GM19238 (cell line): Measurements from ENCODE around the gene AARS1.
"Not testable (repeated sequence)": the region's sequence is repeated elsewhere in the genome, so short reads cannot be mapped to it uniquely, and the experiment has no call there.

Source experiments
- DNase-seq: peaks from one replicate; pipeline ENCODE4 v3.0.0; 2011; ENCODE audit warnings: low spot score; ENCODE audit not compliant: insufficient read length

Gene AARS1

DNA sequence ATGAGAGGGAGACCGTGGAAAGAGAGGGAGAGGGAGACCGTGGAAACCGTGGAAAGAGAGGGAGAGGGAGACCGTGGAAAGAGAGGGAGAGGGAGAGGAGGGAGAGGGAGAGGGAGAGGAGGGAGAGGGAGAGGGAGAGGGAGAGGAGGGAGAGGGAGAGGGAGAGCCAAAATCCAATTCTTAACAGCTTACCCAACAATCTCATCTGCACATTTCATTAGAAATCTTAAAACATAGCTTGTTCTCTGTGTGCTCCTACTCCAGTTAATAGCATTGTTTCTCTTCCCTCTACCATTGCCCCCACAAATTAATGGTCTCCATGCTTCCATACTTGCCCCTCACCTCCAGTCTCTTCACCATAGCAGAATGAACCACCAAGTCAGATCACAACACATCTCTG is 63.9 kb downstream of the AARS1 start:
- not testable (repeated sequence) for DNase-seq

- not testable (repeated sequence) for DNase-seq
Observed at GRCh38 chr16:70224645-70225044, 64.7 kb downstream of the AARS1 start.

DNA sequence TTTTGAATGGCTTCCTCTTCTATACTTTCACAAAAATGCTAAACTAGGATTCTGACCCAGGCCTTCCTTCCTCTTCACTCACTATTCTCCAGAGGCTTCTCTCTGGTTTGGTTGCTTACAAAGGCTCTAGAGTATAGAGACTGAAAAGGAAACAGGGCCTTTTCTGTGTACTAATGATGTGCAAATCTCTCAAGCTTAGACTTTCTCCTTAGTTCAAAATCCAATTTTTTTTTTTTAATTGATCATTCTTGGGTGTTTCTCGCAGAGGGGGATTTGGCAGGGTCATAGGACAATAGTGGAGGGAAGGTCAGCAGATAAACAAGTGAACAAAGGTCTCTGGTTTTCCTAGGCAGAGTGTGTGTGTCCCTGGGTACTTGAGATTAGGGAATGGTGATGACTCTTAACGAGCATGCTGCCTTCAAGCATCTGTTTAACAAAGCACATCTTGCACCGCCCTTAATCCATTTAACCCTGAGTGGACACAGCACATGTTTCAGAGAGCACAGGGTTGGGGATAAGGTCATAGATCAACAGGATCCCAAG is 65.3 kb downstream of the AARS1 start:
- DNase-seq: not testable (repeated sequence)

DNA sequence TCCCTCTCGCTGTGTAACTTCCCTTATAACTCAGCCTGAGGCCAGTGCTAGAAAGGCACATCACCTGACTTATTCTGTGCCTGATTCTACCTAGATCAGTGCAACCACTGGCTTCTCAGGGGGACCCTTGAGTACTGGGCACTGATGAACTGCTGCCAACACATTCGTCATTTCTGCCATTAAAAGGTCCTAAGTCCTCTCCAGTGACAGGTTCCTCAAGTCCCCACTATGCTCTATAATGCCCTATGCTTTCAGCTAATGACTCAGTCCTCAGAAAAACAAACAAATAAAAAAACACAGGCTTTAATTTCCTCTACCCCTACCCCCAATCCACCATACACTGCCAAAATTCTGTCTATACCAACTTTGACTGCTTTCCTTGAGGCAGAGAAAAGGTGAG is 66.1 kb downstream of the AARS1 start:
- not testable (repeated sequence) for DNase-seq

- DNase-seq: not testable (repeated sequence)
Observed at GRCh38 chr16:70222574-70222973, 66.7 kb downstream of the AARS1 start.

GRCh38 chr16:70218586-70218985 is 70.7 kb downstream of the AARS1 start:
- not testable (repeated sequence) for DNase-seq

DNA sequence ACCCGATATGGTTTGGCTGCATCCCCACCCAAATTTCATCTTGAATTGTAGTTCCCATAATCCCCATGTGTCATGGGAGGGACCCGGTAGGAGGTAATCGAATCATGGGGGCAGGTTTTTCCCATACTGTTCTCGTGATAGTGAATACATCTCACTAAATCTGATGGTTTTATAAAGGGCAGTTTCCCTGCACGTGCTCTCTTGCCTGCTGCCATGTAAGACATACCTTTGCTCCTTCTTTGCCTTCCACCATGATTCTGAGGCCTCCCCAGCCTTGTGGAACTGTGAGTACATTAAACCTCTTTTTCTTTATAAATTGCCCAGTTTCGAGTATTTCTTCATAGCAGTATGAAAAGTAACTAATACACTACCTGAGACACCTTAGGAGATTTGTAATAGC is 82.9 kb downstream of the AARS1 start:
- DNase-seq: not testable (repeated sequence)

- DNase-seq: not testable (repeated sequence)
Observed at GRCh38 chr16:70204668-70205405, 84.5 kb downstream of the AARS1 start.

- not testable (repeated sequence) for DNase-seq
Observed at GRCh38 chr16:70204010-70204409, 85.3 kb downstream of the AARS1 start.

DNA sequence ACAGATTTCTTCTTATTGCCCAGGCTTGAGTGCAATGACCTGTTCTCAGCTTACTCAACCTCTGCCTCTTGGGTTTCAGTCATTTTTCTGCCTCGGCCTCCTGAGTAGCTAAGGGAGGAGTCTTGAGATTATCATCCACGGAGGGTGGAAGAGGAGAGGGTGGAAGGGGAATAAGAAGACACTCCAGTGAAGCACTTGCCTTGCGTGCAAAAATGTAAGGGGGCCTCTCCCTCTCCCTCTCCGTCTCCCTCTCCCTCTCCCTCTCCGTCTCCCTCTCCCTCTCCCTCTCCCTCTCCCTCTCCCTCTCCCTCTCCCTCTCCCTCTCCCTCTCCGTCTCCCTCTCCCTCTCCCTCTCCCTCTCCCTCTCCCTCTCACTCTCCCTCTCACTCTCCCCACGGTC is 85.8 kb downstream of the AARS1 start:
- DNase-seq: not testable (repeated sequence)
